HCT116 (cell line): Measurements from ENCODE around the gene NKAIN4. TPM values are rescaled to one million over a fixed set of nuclear protein-coding genes. Genes with fewer than 3 reads are reported as not detected.

Experiments
- ATAC-seq: fragments of 200-7000 bp; cut with Tn5 transposase; 2 replicates; pipeline ENCODE4 v1.9.1; 2020; ENCODE audit warnings: mild to moderate bottlenecking, moderate library complexity
- BruUV-seq: library from RNA; stranded (reverse); fragments of 400-500 nt; replicated peaks from 2 replicates; lab custom pipeline; 2021; lab: Mats Ljungman, UMichigan
- CTCF ChIA-PET: fragments of 300-600 bp; sonication (Branson Sonifier 250); formaldehyde crosslinking; loops from one replicate; lab custom pipeline; 2021; ENCODE audit warnings: antibody characterized with exemption; lab: Charles Lee
- POLR2A ChIA-PET: fragments of 300-600, 350-600 bp; sonication (Branson Sonifier 250); formaldehyde crosslinking; loops from one replicate; lab custom pipeline; 2021; ENCODE audit warnings: antibody characterized with exemption; lab: Charles Lee
- RAD21 ChIA-PET, 2 experiments: fragments of 300-600 bp; sonication (Branson Sonifier 250); formaldehyde crosslinking; loops; one replicate each; lab custom pipeline; 2023; ENCODE audit warnings: low total read pairs in 2 of 2; ENCODE audit not compliant: uncharacterized antibody in 2 of 2, unreplicated experiment in 2 of 2, low non-redundant PET in 1 of 2; lab: Charles Lee
- DNase-seq: peaks from one replicate; pipeline ENCODE4 v3.0.0-alpha.2; 2010; ENCODE audit warnings: low read depth, low spot score
- H2AFZ ChIP-seq: fragments of 200-600 bp; shearing (Covaris generic), sonication (generic); 2 replicates; pipeline ENCODE4 v1.6.1; 2017; ENCODE audit warnings: low read depth, mixed run types, mixed read lengths, antibody characterized with exemption, low read length; ENCODE audit not compliant: poor library complexity, severe bottlenecking
- H3K27ac ChIP-seq: 2 replicates; pipeline ENCODE4 v1.5.1; 2012; ENCODE audit warnings: low read depth, low read length
- H3K27me3 ChIP-seq: fragments of 200-600 bp; sonication (generic); 2 replicates; pipeline ENCODE4 v1.6.1; 2016; ENCODE audit warnings: mixed run types, low read length, mixed read lengths; ENCODE audit not compliant: insufficient read depth
- H3K36me3 ChIP-seq, 2 experiments: fragments of 200-500 bp in 1 of 2; fragments of 200-600 bp in 1 of 2; sonication (Bioruptor generic) in 1 of 2; sonication (generic) in 1 of 2; 2 replicates each; pipeline versions ENCODE4 v1.5.1 to v1.6.1; 2014 to 2016; ENCODE audit warnings: low read length in 2 of 2, inconsistent platforms in 1 of 2, mixed read lengths in 1 of 2, mixed run types in 1 of 2; ENCODE audit not compliant: insufficient read depth in 2 of 2, control insufficient read depth in 1 of 2
- H3K4me1 ChIP-seq, 2 experiments: fragments of 200-600 bp in 1 of 2; sonication (generic) in 1 of 2; 2 replicates each; pipeline versions ENCODE4 v1.5.1 to v1.6.1; 2012 to 2017; ENCODE audit warnings: low read length in 2 of 2, inconsistent platforms in 1 of 2, mild to moderate bottlenecking in 1 of 2, mixed read lengths in 1 of 2, mixed run types in 1 of 2, moderate library complexity in 1 of 2; ENCODE audit not compliant: insufficient read depth in 2 of 2, control insufficient read depth in 1 of 2
- H3K4me2 ChIP-seq: fragments of 200-600 bp; sonication (generic); 2 replicates; pipeline ENCODE4 v1.6.1; 2017; ENCODE audit warnings: mixed run types, low read length, mixed read lengths
- H3K4me3 ChIP-seq, 2 experiments: fragments of 200-600 bp in 1 of 2; sonication (generic) in 1 of 2; replicated peaks in 1 of 2; 2 replicates each; pipeline ENCODE4 v1.5.1; 2011 to 2016; ENCODE audit warnings: low read length in 2 of 2, control low read depth in 1 of 2, low read depth in 1 of 2, mild to moderate bottlenecking in 1 of 2, mixed read lengths in 1 of 2, mixed run types in 1 of 2
- H3K79me2 ChIP-seq: fragments of 200-600 bp; sonication (generic); 2 replicates; pipeline ENCODE4 v1.6.1; 2017; ENCODE audit warnings: mild to moderate bottlenecking, mixed run types, low read length, moderate library complexity, mixed read lengths; ENCODE audit not compliant: insufficient read depth
- H3K9ac ChIP-seq: fragments of 200-600 bp; sonication (generic); 2 replicates; pipeline ENCODE4 v1.6.1; 2016; ENCODE audit warnings: low read length, mixed read lengths
- H3K9me2 ChIP-seq: fragments of 200-600 bp; sonication (generic), shearing (Covaris generic); 2 replicates; pipeline ENCODE4 v1.6.1; 2017; ENCODE audit warnings: mixed run types, mild to moderate bottlenecking, moderate library complexity; ENCODE audit not compliant: insufficient read depth
- H3K9me3 ChIP-seq, 2 experiments: fragments of 200-500 bp in 1 of 2; fragments of 200-600 bp in 1 of 2; sonication (Bioruptor generic) in 1 of 2; sonication (generic) in 1 of 2; 2 replicates each; pipeline ENCODE4 v1.6.1; 2014 to 2017; ENCODE audit warnings: low read length in 2 of 2, mixed read lengths in 2 of 2, inconsistent platforms in 1 of 2, low read depth in 1 of 2, mild to moderate bottlenecking in 1 of 2, mixed run types in 1 of 2, moderate library complexity in 1 of 2; ENCODE audit not compliant: control insufficient read depth in 1 of 2, insufficient read depth in 1 of 2
- H4K20me1 ChIP-seq: fragments of 200-600 bp; sonication (generic), shearing (Covaris generic); 2 replicates; pipeline ENCODE4 v1.6.1; 2017; ENCODE audit warnings: mixed run types, mild to moderate bottlenecking, moderate library complexity; ENCODE audit not compliant: insufficient read depth
- ATF3 ChIP-seq: IDR thresholded peaks from 2 replicates; pipeline ENCODE4 v1.6.1; 2012
- CBX3 ChIP-seq: IDR thresholded peaks from 2 replicates; pipeline ENCODE4 v1.6.1; 2012; ENCODE audit warnings: low read depth
- CEBPB ChIP-seq: IDR thresholded peaks from 2 replicates; pipeline ENCODE4 v1.6.1; 2012; ENCODE audit warnings: low read depth
- CTCF ChIP-seq, 3 experiments: fragments of 200-600 bp in 1 of 3; sonication (generic) in 1 of 3; IDR thresholded peaks in 2 of 3; conservative IDR thresholded peaks in 1 of 3; 2 replicates each; pipeline ENCODE4 v1.5.1; 2012 to 2017; ENCODE audit warnings: low read depth in 2 of 3, low read length in 2 of 3, antibody characterized with exemption in 1 of 3, borderline replicate concordance in 1 of 3, control low read depth in 1 of 3, mild to moderate bottlenecking in 1 of 3, mixed read lengths in 1 of 3, mixed run types in 1 of 3, moderate library complexity in 1 of 3; ENCODE audit not compliant: insufficient read depth in 1 of 3
- EGR1 ChIP-seq: IDR thresholded peaks from 2 replicates; pipeline ENCODE4 v1.6.1; 2012; ENCODE audit warnings: low read depth
- ELF1 ChIP-seq: IDR thresholded peaks from 2 replicates; pipeline ENCODE4 v1.6.1; 2012; ENCODE audit warnings: low read depth, borderline replicate concordance
- EZH2 ChIP-seq: fragments of 200-600 bp; sonication (generic); IDR thresholded peaks from 2 replicates; pipeline ENCODE4 v1.6.1; 2017; ENCODE audit warnings: antibody characterized with exemption, mixed run types
- EZH2phosphoT487 ChIP-seq: fragments of 200-600 bp; IDR thresholded peaks from 2 replicates; pipeline ENCODE4 v1.6.1; 2018; ENCODE audit warnings: antibody characterized with exemption, borderline replicate concordance
- FOSL1 ChIP-seq: IDR thresholded peaks from 2 replicates; pipeline ENCODE4 v1.6.1; 2012; ENCODE audit warnings: low read depth
- JUND ChIP-seq: IDR thresholded peaks from 2 replicates; pipeline ENCODE4 v1.6.1; 2012
- MAX ChIP-seq: IDR thresholded peaks from 2 replicates; pipeline ENCODE4 v1.6.1; 2012
- POLR2A ChIP-seq: IDR thresholded peaks from 2 replicates; pipeline ENCODE4 v1.7.0; 2011; ENCODE audit warnings: borderline replicate concordance; ENCODE audit not compliant: insufficient read depth, insufficient read length; ENCODE audit errors: extremely low read depth
- RAD21 ChIP-seq: IDR thresholded peaks from 2 replicates; pipeline ENCODE4 v1.6.1; 2012; ENCODE audit warnings: low read depth, mild to moderate bottlenecking
- REST ChIP-seq: IDR thresholded peaks from 2 replicates; pipeline ENCODE4 v1.6.1; 2012; ENCODE audit warnings: low read depth
- SP1 ChIP-seq: IDR thresholded peaks from 2 replicates; pipeline ENCODE4 v1.6.1; 2012; ENCODE audit warnings: low read depth
- SRF ChIP-seq: IDR thresholded peaks from 2 replicates; pipeline ENCODE4 v1.6.1; 2012; ENCODE audit warnings: low read depth
- TCF7L2 ChIP-seq: IDR thresholded peaks from 2 replicates; pipeline ENCODE4 v1.7.0; 2011; ENCODE audit warnings: borderline replicate concordance, inconsistent platforms; ENCODE audit not compliant: insufficient read depth, insufficient read length; ENCODE audit errors: extremely low read depth
- ZFX ChIP-seq: fragments of 450-650 bp; IDR thresholded peaks from 2 replicates; pipeline ENCODE4 v1.6.1; 2017
- intact Hi-C: fragments of 100-400 bp; cut with micrococcal nuclease; formaldehyde crosslinking; loops from 2 replicates; pipeline ENCODE4 v1.10.0; 2022
- total RNA-seq: library from RNA; stranded (reverse); gene quantifications from one replicate; pipeline ENCODE4 v1.2.1, GENCODE V29; 2021; ENCODE audit not compliant: unreplicated experiment

The NKAIN4 gene
- total RNA-seq, 1 experiment from 2014 or later, result not detected

- H3K9me3 ChIP-seq, result no peaks in the 10 kb centered on the region
- RAD21 ChIA-PET, result interaction anchor here (0.7 to 1.5 kb wide), 8 partner anchors 9 to 57 kb away, joined by 3 to 7 read pairs (median 3); no protein-coding TSS in a partner anchor
- no peak overlapping the region for H3K4me2 ChIP-seq
- H3K27me3 ChIP-seq, result no peaks in the 10 kb centered on the region
- intact Hi-C loops, result loop anchor here (1.0 to 2.0 kb wide), 2 partner anchors 27 to 67 kb away; no protein-coding TSS in a partner anchor
- H3K4me3 ChIP-seq, result no peak overlapping the region
- CTCF ChIA-PET, result interaction anchor here (0.7 to 4.3 kb wide), 28 partner anchors 9 to 750 kb away, joined by 3 to 107 read pairs (median 7); partner anchors contain the start of genes ARFGAP1 and BIRC7
- no peaks in the 10 kb centered on the region for H4K20me1 ChIP-seq
- no peaks in the 10 kb centered on the region for H3K36me3 ChIP-seq
- DNase-seq, result no peak
- H3K9me2 ChIP-seq, result no peaks in the 10 kb centered on the region
- no peaks in the 10 kb centered on the region for H3K79me2 ChIP-seq
- H2AFZ ChIP-seq, result no peak overlapping the region
- peaks cover 15 to 32% of the 10 kb centered on the region in 2 experiments for H3K4me1 ChIP-seq
- TF ChIP-seq FOSL1 (no peak), EZH2phosphoT487 (no peak), SP1 (no peak), REST (no peak), TCF7L2 (no peak), EGR1 (no peak), CBX3 (no peak), JUND (no peak), ATF3 (no peak), MAX (no peak), ELF1 (no peak), ZFX (no peak), CTCF (IDR thresholded peaks at IDR 0.05 in 2 of 3, conservative IDR thresholded peaks at IDR 0.05 in 1 of 3; ENCODE audit: borderline replicate concordance in 1 of 3, insufficient read depth in 1 of 3, low read depth in 2 of 3, low read length in 2 of 3) (no peak), RAD21 (no peak), SRF (no peak), CEBPB (no peak), EZH2 (no peak), POLR2A (no peak)
- no peak for ATAC-seq
- no peak overlapping the region for H3K27ac ChIP-seq
- POLR2A ChIA-PET, result interaction anchor here (1.5 to 2.0 kb wide), 5 partner anchors 9 to 49 kb away, joined by 3 to 11 read pairs (median 6); partner anchors contain the start of gene ARFGAP1
- BruUV-seq, result no TSS peak
- H3K9ac ChIP-seq, result no peak overlapping the region
Observed at GRCh38 chr20:63223826-63224207, 30.4 kb downstream of the NKAIN4 start.
